ENCODE data around the gene ETS2. TPM values are rescaled to one million over a fixed set of nuclear protein-coding genes. Genes with fewer than 3 reads are reported as not detected.

The ETS2 gene
- total and polyA plus RNA-seq, 12 donors = 15.1 to 66.8 (median 44.6) TPM

DNA sequence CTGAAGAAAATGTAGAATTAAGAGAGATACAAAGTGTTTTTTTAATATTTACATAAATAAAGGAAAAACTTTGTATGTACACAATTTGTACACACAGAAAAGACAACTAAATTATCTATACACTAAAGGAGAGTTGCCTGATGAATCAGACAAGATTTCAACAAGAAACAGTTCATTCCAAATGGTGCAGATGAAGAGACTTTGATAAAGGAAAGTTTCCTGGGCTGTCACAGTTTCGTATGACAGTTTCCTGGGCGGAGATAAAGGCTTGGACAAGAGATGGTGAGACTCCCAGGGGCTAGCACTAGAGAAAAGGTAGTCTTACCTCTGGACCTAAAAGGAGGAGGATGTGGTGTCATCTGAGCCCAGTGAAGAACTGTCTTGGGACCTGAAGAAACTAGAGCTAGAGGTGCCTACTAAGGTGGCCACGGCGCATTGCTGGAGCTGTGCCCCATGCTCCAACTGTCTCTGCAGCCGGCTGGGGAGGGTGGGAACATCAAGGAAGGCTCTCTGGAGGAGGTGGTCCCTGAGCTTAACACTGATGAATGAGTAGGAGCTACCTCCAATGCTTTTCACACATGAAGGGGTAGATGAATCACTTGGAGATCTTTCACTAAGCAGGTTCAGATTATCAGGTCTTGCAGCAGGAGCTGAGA, 32.2 kb downstream of the ETS2 start:
- Histone ChIP-seq H3K4me1 (replicated peaks in 1 of 2) (peaks cover 0 to 4% of the 10 kb centered on the region in 2 donors), H3K36me3 (replicated peaks in 1 of 2) (no peaks in the 10 kb centered on the region), H3K27me3 (no peaks in the 10 kb centered on the region), H3K9me3 (replicated peaks in 1 of 3) (no peaks in the 10 kb centered on the region), H3K27ac (no peak overlapping the region), H3K4me3 (no peak overlapping the region)
- intact Hi-C loops (cut with DNase I) = no loop called here
- no peak for DNase-seq
- TF ChIP-seq, protein P1, sequence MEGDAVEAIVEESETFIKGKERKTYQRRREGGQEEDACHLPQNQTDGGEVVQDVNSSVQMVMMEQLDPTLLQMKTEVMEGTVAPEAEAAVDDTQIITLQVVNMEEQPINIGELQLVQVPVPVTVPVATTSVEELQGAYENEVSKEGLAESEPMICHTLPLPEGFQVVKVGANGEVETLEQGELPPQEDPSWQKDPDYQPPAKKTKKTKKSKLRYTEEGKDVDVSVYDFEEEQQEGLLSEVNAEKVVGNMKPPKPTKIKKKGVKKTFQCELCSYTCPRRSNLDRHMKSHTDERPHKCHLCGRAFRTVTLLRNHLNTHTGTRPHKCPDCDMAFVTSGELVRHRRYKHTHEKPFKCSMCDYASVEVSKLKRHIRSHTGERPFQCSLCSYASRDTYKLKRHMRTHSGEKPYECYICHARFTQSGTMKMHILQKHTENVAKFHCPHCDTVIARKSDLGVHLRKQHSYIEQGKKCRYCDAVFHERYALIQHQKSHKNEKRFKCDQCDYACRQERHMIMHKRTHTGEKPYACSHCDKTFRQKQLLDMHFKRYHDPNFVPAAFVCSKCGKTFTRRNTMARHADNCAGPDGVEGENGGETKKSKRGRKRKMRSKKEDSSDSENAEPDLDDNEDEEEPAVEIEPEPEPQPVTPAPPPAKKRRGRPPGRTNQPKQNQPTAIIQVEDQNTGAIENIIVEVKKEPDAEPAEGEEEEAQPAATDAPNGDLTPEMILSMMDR (IDR thresholded peaks at IDR 0.05) = no peak
- no peak for TF ChIP-seq POLR2A (IDR thresholded peaks at IDR 0.05)
- 64 to 77% (median 70%) methylated on average over 5 of the region's 5 CpGs for WGBS, 4 donors

DNA sequence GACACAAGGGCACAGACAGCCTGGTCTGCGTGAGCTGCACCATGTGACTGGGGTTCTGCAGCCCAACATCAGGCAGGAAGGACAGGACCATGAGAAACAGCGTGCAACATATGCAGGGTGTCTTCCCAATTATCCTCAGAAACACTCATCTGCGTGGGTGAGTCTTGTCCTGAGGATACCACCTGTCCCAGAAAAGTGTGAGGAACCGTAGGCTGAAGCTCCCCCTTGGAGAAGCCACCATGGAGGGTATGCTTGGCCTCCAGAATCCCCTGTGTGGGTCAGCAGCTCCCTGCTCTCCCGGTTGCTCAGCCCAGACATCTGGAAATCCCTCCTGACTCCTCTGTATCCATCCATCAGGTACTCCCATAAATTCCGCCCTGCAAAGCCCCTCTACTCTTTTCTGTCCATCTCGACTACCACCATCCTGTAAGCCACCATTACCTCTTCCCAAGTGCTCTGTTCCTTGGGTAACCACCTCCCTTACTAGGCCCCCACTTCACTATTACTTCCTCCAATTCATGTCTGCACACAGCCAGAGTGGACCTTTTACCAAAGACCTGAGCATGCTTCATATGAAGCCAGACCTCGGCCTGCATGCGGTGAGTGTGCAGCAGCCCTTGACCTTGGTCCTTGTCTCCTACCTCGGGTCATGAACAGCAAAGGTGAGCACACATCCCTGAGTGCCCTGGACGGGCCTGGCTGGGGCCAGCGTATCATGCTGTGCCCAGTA, 33.0 kb downstream of the ETS2 start:
- Histone ChIP-seq H3K27ac (no peak overlapping the region), H3K4me3 (no peak overlapping the region), H3K9me3 (replicated peaks in 1 of 3) (no peaks in the 10 kb centered on the region), H3K27me3 (no peaks in the 10 kb centered on the region), H3K36me3 (replicated peaks in 1 of 2) (no peaks in the 10 kb centered on the region), H3K4me1 (replicated peaks in 1 of 2) (peaks cover 0 to 4% of the 10 kb centered on the region in 2 donors)
- intact Hi-C loops (cut with DNase I) = no loop called here
- 63 to 86% (median 79%) methylated on average over 12 of the region's 12 CpGs for WGBS, 4 donors
- no peak for DNase-seq
- TF ChIP-seq, protein P1 (IDR thresholded peaks at IDR 0.05) = no peak
- TF ChIP-seq POLR2A (IDR thresholded peaks at IDR 0.05) = no peak

DNA sequence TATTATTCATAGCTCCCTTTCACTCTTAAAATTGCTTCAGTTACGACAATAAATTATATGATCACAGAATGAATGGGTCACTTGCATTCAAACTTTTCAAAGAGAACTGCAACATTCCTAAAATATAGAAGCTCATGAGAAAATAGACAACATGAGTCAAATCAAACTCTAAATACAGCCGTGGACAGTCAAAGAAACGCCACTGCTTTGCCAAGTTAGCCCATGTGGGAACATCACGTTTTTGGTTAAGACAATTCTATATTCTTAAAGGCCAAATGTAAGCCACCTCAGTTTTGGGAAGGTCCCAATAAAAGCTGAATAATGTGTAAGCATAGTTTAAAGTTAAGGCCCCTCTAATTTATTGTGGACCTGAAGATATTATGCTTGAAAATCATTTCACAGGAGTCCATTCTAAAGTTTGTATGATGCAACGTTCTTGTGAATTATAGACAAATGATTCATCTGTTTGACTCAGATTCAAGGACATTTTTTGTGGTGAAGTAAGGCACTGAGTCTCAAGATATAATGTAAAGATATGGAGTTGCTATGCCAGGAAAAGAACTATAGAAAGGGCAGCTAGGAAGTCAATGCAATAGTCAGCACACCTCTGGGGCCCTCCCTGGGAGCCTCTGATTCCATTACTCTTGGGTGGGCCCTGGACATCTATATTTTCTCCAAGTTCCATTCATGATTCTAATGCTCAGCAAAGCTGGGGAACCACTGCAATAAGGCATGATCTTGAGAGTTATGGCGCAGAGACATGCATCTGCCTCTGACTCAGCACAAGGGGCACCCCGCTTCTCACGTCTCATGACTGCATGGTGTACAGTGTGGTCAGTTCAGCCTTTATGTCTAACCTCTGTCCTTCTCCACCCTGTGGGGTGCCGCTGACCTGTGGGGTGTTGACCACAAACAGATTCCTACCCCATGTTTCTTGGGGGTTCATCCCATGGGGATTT, 33.9 kb downstream of the ETS2 start:
- intact Hi-C loops (cut with DNase I) = no loop called here
- WGBS, 4 donors = 70 to 81% (median 79%) methylated on average over 9 of the region's 9 CpGs

More for the DNA sequence above, 33.9 kb downstream of the ETS2 start:
- Histone ChIP-seq H3K9me3 (replicated peaks in 1 of 3) (no peaks in the 10 kb centered on the region), H3K27me3 (no peaks in the 10 kb centered on the region), H3K4me1 (replicated peaks in 1 of 2) (peaks cover 0 to 4% of the 10 kb centered on the region in 2 donors), H3K4me3 (no peak overlapping the region), H3K27ac (no peak overlapping the region), H3K36me3 (replicated peaks in 1 of 2) (no peaks in the 10 kb centered on the region)
- no peak for TF ChIP-seq POLR2A (IDR thresholded peaks at IDR 0.05)
- TF ChIP-seq, protein P1 (IDR thresholded peaks at IDR 0.05) = no peak
- DNase-seq = no peak
